ENCODE results near the gene RTL3.
"Not testable (repeated sequence)": the region's sequence is repeated elsewhere in the genome, so short reads cannot be mapped to it uniquely, and the experiment has no call there.

RTL3 gene

DNA sequence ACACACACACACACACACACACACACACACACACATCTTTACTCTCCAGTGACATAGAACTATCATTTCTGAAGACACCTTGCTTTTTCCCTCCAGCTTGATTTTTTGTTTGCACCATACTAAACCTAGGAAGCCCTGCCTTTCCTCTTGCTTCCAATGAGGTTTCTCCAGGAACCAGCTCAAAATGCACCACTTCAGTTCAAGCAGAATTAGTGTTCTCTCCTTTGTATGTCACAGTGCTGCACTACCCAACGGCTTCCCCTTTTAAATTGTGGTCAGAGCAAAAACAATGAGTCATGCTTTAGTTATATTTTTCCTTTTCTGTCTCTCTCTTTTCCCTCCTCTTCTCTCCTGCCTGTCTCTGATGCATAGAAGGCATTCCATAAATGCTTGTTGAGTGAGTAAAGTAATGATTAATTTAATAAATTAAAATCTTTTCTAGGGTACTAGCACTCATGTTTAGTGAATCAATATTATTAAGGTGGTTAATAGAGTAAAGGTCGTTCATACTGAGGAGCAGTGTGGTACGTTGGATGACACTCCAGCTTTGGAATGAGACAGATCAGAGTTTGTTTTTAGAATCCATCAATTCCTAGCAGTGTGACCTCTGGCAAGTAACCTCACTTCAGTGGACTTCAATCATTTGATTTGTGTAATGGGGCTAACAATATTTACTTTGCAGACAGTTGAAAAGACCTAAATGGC is 5.9 kb downstream of the RTL3 start:
- no peak for TF ChIP-seq CTCF (IDR thresholded peaks at IDR 0.05)
- H3K27me3 ChIP-seq (ENCODE audit: control insufficient read depth, insufficient read depth, low read length), result no peaks in the 10 kb centered on the region
- no peak overlapping the region for H3K9ac ChIP-seq
- H3K4me2 ChIP-seq (ENCODE audit: low read length), result no peak overlapping the region
- H3K36me3 ChIP-seq (ENCODE audit: control insufficient read depth, insufficient read depth, low read length), result no peaks in the 10 kb centered on the region
- no peak overlapping the region for H3K4me3 ChIP-seq (ENCODE audit: low read depth, low read length)
- H3K9me3 ChIP-seq (ENCODE audit: control insufficient read depth, low read length), result no peaks in the 10 kb centered on the region
- no peak overlapping the region for H3K27ac ChIP-seq
- H3K79me2 ChIP-seq, result no peaks in the 10 kb centered on the region
- H2AFZ ChIP-seq, result no peak overlapping the region
- no peaks in the 10 kb centered on the region for H3K4me1 ChIP-seq

DNA sequence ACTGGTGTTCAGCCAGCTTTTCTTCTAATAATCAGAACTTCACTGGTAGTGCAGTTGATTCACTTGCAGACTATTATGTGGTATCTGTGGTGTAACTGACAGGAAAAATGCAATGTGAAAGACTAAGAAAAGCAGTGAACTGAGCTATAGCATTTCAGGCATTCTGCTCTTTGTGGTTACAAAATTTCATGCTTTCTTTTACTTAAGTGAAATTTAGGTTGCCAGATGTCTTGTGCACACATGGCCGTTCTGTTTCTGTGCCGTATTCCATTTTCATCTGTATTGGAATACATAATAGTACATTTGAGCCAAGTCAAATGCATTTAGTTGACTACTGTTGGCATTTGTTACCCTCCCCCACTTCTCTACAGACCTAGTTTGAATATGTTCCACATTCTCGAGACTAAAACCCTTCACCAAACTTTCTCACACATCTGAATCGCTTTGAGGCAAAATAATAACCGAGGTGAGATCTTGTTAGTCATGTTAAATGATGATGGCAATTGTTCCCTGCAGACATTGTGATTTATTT is 8.2 kb downstream of the RTL3 start:
- Histone ChIP-seq H3K4me3 (ENCODE audit: low read depth, low read length) (no peak overlapping the region), H3K79me2 (no peaks in the 10 kb centered on the region), H3K27ac (no peak overlapping the region), H3K4me1 (no peaks in the 10 kb centered on the region), H2AFZ (no peak overlapping the region), H3K9me3 (ENCODE audit: control insufficient read depth, low read length) (no peaks in the 10 kb centered on the region), H3K36me3 (ENCODE audit: control insufficient read depth, insufficient read depth, low read length) (no peaks in the 10 kb centered on the region), H3K4me2 (ENCODE audit: low read length) (no peak overlapping the region), H3K9ac (no peak overlapping the region), H3K27me3 (ENCODE audit: control insufficient read depth, insufficient read depth, low read length) (no peaks in the 10 kb centered on the region)
- TF ChIP-seq CTCF (IDR thresholded peaks at IDR 0.05), result no peak

- H3K9ac ChIP-seq, result no peak overlapping the region
- H3K9me3 ChIP-seq (ENCODE audit: control insufficient read depth, low read length), result no peaks in the 10 kb centered on the region
- H3K4me2 ChIP-seq (ENCODE audit: low read length), result no peak overlapping the region
- no peak overlapping the region for H2AFZ ChIP-seq
- no peak overlapping the region for H3K27ac ChIP-seq
- no peaks in the 10 kb centered on the region for H3K36me3 ChIP-seq (ENCODE audit: control insufficient read depth, insufficient read depth, low read length)
- H3K79me2 ChIP-seq, result no peaks in the 10 kb centered on the region
- no peak for TF ChIP-seq CTCF (IDR thresholded peaks at IDR 0.05)
- H3K4me3 ChIP-seq (ENCODE audit: low read depth, low read length), result no peak overlapping the region
- no peaks in the 10 kb centered on the region for H3K4me1 ChIP-seq
- H3K27me3 ChIP-seq (ENCODE audit: control insufficient read depth, insufficient read depth, low read length), result no peaks in the 10 kb centered on the region
Observed at GRCh38 chrX:78643874-78644273, 15.3 kb downstream of the RTL3 start.

DNA sequence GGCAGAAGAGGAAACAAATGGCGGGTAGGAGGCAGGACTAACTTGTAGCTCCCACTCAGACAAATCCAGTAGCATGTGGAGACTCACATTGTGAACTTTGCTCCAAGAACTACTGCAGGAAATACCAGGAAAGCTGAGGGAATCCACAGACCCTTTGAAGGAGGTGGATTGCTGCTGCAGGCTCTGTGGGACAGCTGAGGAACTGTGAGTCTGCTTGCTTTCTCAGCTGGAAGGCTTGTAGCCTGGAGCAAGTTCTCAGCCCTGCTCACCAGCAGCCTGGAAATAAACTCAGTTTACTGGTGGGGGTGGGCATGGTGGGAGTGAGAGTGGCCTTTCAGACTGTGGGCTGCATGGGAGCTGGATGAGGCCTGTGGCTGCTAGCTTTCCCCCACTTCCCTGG is 16.0 kb downstream of the RTL3 start:
- H3K27me3 ChIP-seq (ENCODE audit: control insufficient read depth, insufficient read depth, low read length), result no peaks in the 10 kb centered on the region
- no peak overlapping the region for H3K4me2 ChIP-seq (ENCODE audit: low read length)
- TF ChIP-seq CTCF (IDR thresholded peaks at IDR 0.05), result no peak
- H3K79me2 ChIP-seq, result no peaks in the 10 kb centered on the region
- no peaks in the 10 kb centered on the region for H3K36me3 ChIP-seq (ENCODE audit: control insufficient read depth, insufficient read depth, low read length)
- H3K9ac ChIP-seq, result no peak overlapping the region
- no peak overlapping the region for H3K27ac ChIP-seq
- no peaks in the 10 kb centered on the region for H3K4me1 ChIP-seq
- H3K9me3 ChIP-seq (ENCODE audit: control insufficient read depth, low read length), result no peaks in the 10 kb centered on the region
- no peak overlapping the region for H3K4me3 ChIP-seq (ENCODE audit: low read depth, low read length)
- no peak overlapping the region for H2AFZ ChIP-seq

DNA sequence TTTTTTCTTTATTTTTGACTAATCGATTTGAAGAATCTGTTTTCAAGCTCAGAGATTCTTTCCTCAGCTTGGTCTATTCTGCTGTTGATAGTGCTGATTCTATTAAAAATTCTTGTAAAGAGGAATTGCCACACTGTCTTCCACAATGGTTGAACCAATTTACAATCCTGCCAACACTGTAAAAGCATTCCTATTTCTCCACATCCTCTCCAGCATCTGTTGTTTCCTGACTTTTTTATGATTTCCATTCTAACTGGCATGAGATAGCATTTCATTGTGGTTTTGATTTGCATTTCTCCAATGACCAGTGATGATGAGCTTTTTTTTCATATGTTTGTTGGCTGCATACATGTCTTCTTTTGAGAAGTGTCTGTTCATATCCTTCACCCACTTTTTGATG is 23.0 kb downstream of the RTL3 start:
- H3K4me3 ChIP-seq (ENCODE audit: low read depth, low read length), result not testable (repeated sequence)

More for the DNA sequence above, 23.0 kb downstream of the RTL3 start:
- not testable (repeated sequence) for H3K36me3 ChIP-seq (ENCODE audit: control insufficient read depth, insufficient read depth, low read length); H3K4me2 ChIP-seq (ENCODE audit: low read length); H3K9me3 ChIP-seq (ENCODE audit: control insufficient read depth, low read length); H3K27ac ChIP-seq; H3K27me3 ChIP-seq (ENCODE audit: control insufficient read depth, insufficient read depth, low read length); H3K4me1 ChIP-seq; H2AFZ ChIP-seq; H3K9ac ChIP-seq; H3K79me2 ChIP-seq

All from parathyroid adenoma (tissue), 2 donors.